Hepatocyte (in vitro differentiated cells): ENCODE data around the gene RYR3. TPM values are rescaled to one million over a fixed set of nuclear protein-coding genes. Genes with fewer than 3 reads are reported as not detected.

Source experiments
- DNase-seq: peaks from one replicate; pipeline ENCODE4 v3.0.0-alpha.2; 2016; ENCODE audit warnings: low spot score
- H2AFZ ChIP-seq: fragments of 200-600 bp; sonication (generic); 2 replicates; pipeline ENCODE4 v1.6.0; 2016; ENCODE audit warnings: antibody characterized with exemption, mild to moderate bottlenecking
- H3K27ac ChIP-seq: fragments of 200-600 bp; sonication (generic); 2 replicates; pipeline ENCODE4 v1.5.1; 2016; ENCODE audit warnings: mild to moderate bottlenecking
- H3K27me3 ChIP-seq: fragments of 200-600 bp; sonication (generic); 2 replicates; pipeline ENCODE4 v1.6.1; 2016
- H3K36me3 ChIP-seq: fragments of 200-600 bp; sonication (generic); replicated peaks from 2 replicates; pipeline ENCODE4 v1.5.1; 2016; ENCODE audit warnings: low read depth; ENCODE audit not compliant: insufficient read depth
- H3K4me1 ChIP-seq: fragments of 200-600 bp; sonication (generic); 2 replicates; pipeline ENCODE4 v1.5.1; 2016; ENCODE audit warnings: mild to moderate bottlenecking, moderate library complexity; ENCODE audit not compliant: insufficient read depth
- H3K4me2 ChIP-seq: fragments of 200-600 bp; sonication (generic); 2 replicates; pipeline ENCODE4 v1.6.0; 2016
- H3K4me3 ChIP-seq: fragments of 200-600 bp; sonication (generic); 2 replicates; pipeline ENCODE4 v1.5.1; 2016; ENCODE audit warnings: mild to moderate bottlenecking
- H3K79me2 ChIP-seq: fragments of 200-600 bp; sonication (generic); 2 replicates; pipeline ENCODE4 v1.6.0; 2017; ENCODE audit warnings: mild to moderate bottlenecking
- H3K9me2 ChIP-seq: fragments of 200-600 bp; sonication (generic); replicated peaks from 2 replicates; pipeline ENCODE4 v1.6.0; 2017; ENCODE audit warnings: mild to moderate bottlenecking; ENCODE audit not compliant: insufficient read depth
- H3K9me3 ChIP-seq: fragments of 200-600 bp; sonication (generic); 2 replicates; pipeline ENCODE4 v1.5.1; 2016; ENCODE audit warnings: low read depth, mild to moderate bottlenecking
- H4K20me1 ChIP-seq: fragments of 200-600 bp; sonication (generic); 2 replicates; pipeline ENCODE4 v1.6.0; 2016; ENCODE audit warnings: mild to moderate bottlenecking; ENCODE audit not compliant: insufficient read depth, poor library complexity, severe bottlenecking
- EZH2 ChIP-seq: fragments of 200-600 bp; sonication (generic); IDR thresholded peaks from 2 replicates; pipeline ENCODE4 v1.6.1; 2016; ENCODE audit warnings: antibody characterized with exemption, mild to moderate bottlenecking, borderline replicate concordance
- EZH2phosphoT487 ChIP-seq: fragments of 200-600 bp; sonication (generic); IDR thresholded peaks from one replicate; pipeline ENCODE4 v1.6.1; 2018; ENCODE audit warnings: antibody characterized with exemption, mild to moderate bottlenecking, low read depth, moderate library complexity; ENCODE audit not compliant: unreplicated experiment, severe bottlenecking
- WGBS: methylation state at CpG from one replicate; pipeline ENCODE4 v1.1.6; 2016; ENCODE audit warnings: low lambda C conversion rate; ENCODE audit errors: missing lambda C conversion rate; 5-methylcytosine and 5-hydroxymethylcytosine counted together
- polyA plus RNA-seq: library from polyadenylated mRNA; unstranded; fragments of >200 nt; fragmentation: Nextera tagmentation; extraction: Ambion mirVana; gene quantifications from 2 replicates; pipeline ENCODE4 v1.2.1, GENCODE V29; 2016
- total RNA-seq: library from RNA; depleted of rRNA; stranded (reverse); fragments of >200 nt; gene quantifications from 2 replicates; pipeline ENCODE4 v1.2.3, GENCODE V29; 2014
- TF ChIP-seq, protein P1 (sequence below): fragments of 200-600 bp; sonication (generic); IDR thresholded peaks from 2 replicates; pipeline ENCODE4 v1.5.1; 2016; ENCODE audit warnings: antibody characterized with exemption, mild to moderate bottlenecking; ENCODE audit not compliant: poor library complexity

The RYR3 gene
- total and polyA plus RNA-seq, 2 experiments from 2014 or later = 0.36 to 0.37 TPM

- H3K79me2 ChIP-seq = no peaks in the 10 kb centered on the region
- no peak overlapping the region for H2AFZ ChIP-seq
- H3K36me3 ChIP-seq = no peaks in the 10 kb centered on the region
- no peaks in the 10 kb centered on the region for H3K4me1 ChIP-seq
- H3K4me2 ChIP-seq = no peak overlapping the region
- no peak overlapping the region for H3K4me3 ChIP-seq
- TF ChIP-seq, protein P1, sequence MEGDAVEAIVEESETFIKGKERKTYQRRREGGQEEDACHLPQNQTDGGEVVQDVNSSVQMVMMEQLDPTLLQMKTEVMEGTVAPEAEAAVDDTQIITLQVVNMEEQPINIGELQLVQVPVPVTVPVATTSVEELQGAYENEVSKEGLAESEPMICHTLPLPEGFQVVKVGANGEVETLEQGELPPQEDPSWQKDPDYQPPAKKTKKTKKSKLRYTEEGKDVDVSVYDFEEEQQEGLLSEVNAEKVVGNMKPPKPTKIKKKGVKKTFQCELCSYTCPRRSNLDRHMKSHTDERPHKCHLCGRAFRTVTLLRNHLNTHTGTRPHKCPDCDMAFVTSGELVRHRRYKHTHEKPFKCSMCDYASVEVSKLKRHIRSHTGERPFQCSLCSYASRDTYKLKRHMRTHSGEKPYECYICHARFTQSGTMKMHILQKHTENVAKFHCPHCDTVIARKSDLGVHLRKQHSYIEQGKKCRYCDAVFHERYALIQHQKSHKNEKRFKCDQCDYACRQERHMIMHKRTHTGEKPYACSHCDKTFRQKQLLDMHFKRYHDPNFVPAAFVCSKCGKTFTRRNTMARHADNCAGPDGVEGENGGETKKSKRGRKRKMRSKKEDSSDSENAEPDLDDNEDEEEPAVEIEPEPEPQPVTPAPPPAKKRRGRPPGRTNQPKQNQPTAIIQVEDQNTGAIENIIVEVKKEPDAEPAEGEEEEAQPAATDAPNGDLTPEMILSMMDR = no peak
- TF ChIP-seq EZH2 = no peak
- no peak for TF ChIP-seq EZH2phosphoT487
- H3K9me2 ChIP-seq = no peaks in the 10 kb centered on the region
- H3K27me3 ChIP-seq = no peaks in the 10 kb centered on the region
- no peak for DNase-seq
- no peaks in the 10 kb centered on the region for H3K9me3 ChIP-seq
- H3K27ac ChIP-seq = no peak overlapping the region
- no peaks in the 10 kb centered on the region for H4K20me1 ChIP-seq
- WGBS = 86% methylated on average over 4 of the region's 4 CpGs
Measured at GRCh38 chr15:33641069-33641468, 330.3 kb downstream of the RYR3 start.

- DNase-seq = no peak
- H2AFZ ChIP-seq = no peak overlapping the region
- no peaks in the 10 kb centered on the region for H4K20me1 ChIP-seq
- H3K9me3 ChIP-seq = no peaks in the 10 kb centered on the region
- H3K79me2 ChIP-seq = no peaks in the 10 kb centered on the region
- no peak overlapping the region for H3K27ac ChIP-seq
- H3K4me2 ChIP-seq = no peak overlapping the region
- H3K27me3 ChIP-seq = no peaks in the 10 kb centered on the region
- TF ChIP-seq EZH2 = no peak
- TF ChIP-seq, protein P1 = no peak
- TF ChIP-seq EZH2phosphoT487 = no peak
- H3K9me2 ChIP-seq = no peaks in the 10 kb centered on the region
- no peak overlapping the region for H3K4me3 ChIP-seq
- H3K36me3 ChIP-seq = no peaks in the 10 kb centered on the region
- no peaks in the 10 kb centered on the region for H3K4me1 ChIP-seq
- WGBS = 91% methylated on average over 9 of the region's 9 CpGs
Measured at GRCh38 chr15:33644304-33644703, 333.5 kb downstream of the RYR3 start.

GRCh38 chr15:33646744-33647143 lies 336.0 kb downstream of the RYR3 start:
- DNase-seq = no peak
- TF ChIP-seq EZH2 (no peak), EZH2phosphoT487 (no peak)
- TF ChIP-seq, protein P1 = no peak
- H2AFZ ChIP-seq = no peak overlapping the region
- H3K79me2 ChIP-seq = no peaks in the 10 kb centered on the region
- no peaks in the 10 kb centered on the region for H3K4me1 ChIP-seq
- H3K9me3 ChIP-seq = no peaks in the 10 kb centered on the region
- no peaks in the 10 kb centered on the region for H3K36me3 ChIP-seq
- no peaks in the 10 kb centered on the region for H3K27me3 ChIP-seq
- H3K4me2 ChIP-seq = no peak overlapping the region
- no peak overlapping the region for H3K27ac ChIP-seq
- 61% methylated on average over 1 of the region's 1 CpG for WGBS
- H3K9me2 ChIP-seq = no peaks in the 10 kb centered on the region
- no peaks in the 10 kb centered on the region for H4K20me1 ChIP-seq
- no peak overlapping the region for H3K4me3 ChIP-seq
